Endothelial cell of umbilical vein (primary cell): ENCODE results near the gene GET4. TPM values are rescaled to one million over a fixed set of nuclear protein-coding genes. Genes with fewer than 3 reads are reported as not detected.

Experiments
- polyA plus RNA-seq, 4 experiments: library from polyadenylated mRNA; depleted of rRNA in 3 of 4; stranded (reverse) in 3 of 4; unstranded in 1 of 4; fragments of >200 nt; gene quantifications; 2 replicates each; pipeline versions ENCODE4 v1.2.1 to v1.2.3, GENCODE V29; 2011 to 2012; ENCODE audit warnings: missing spikeins in 1 of 4
- total RNA-seq: library from RNA; stranded (reverse); gene quantifications from 2 replicates; pipeline ENCODE4 v1.2.3, GENCODE V29; 2021

Gene GET4
- total and polyA plus RNA-seq, 2 donors (not counting 3 experiments of a cell fraction or from before 2014, with no cell fraction given) = 48.4 to 58.1 TPM

Other genes starting within 250 kb of the GET4 start
- gene DNAAF5, start 149.9 kb upstream of the GET4 start, total RNA-seq = 45.4 and 49.3 TPM in 2 replicates
- gene DNAAF5, start 149.9 kb upstream of the GET4 start, polyA plus RNA-seq = 65.5 and 81.8 TPM in 2 replicates
- 24.0 and 29.2 TPM in 2 replicates for gene PRKAR1B, start 149.3 kb upstream of the GET4 start, total RNA-seq
- gene PRKAR1B, start 149.3 kb upstream of the GET4 start, polyA plus RNA-seq = 15.0 and 15.4 TPM in 2 replicates
- 142 and 158 TPM in 2 replicates for gene SUN1, start 44.1 kb upstream of the GET4 start, total RNA-seq
- gene SUN1, start 44.1 kb upstream of the GET4 start, polyA plus RNA-seq = 347 and 410 TPM in 2 replicates
- gene ADAP1, start 78.1 kb downstream of the GET4 start, total RNA-seq = 0.46 and 0.49 TPM in 2 replicates
- gene ADAP1, start 78.1 kb downstream of the GET4 start, polyA plus RNA-seq = 0.58 and 0.76 TPM in 2 replicates
- 10.6 and 11.3 TPM in 2 replicates for gene COX19, start 99.0 kb downstream of the GET4 start, total RNA-seq
- 4.7 and 6.8 TPM in 2 replicates for gene COX19, start 99.0 kb downstream of the GET4 start, polyA plus RNA-seq
- not detected in 2 replicates for gene CYP2W1, start 106.6 kb downstream of the GET4 start, total RNA-seq
- not detected in 2 replicates for gene CYP2W1, start 106.6 kb downstream of the GET4 start, polyA plus RNA-seq
- 11.7 and 18.5 TPM in 2 replicates for gene GPR146, start 168.0 kb downstream of the GET4 start, total RNA-seq
- gene GPR146, start 168.0 kb downstream of the GET4 start, polyA plus RNA-seq = 44.8 and 76.6 TPM in 2 replicates
- 0.25 and 0.77 TPM in 2 replicates for gene GPER1, start 211.6 kb downstream of the GET4 start, total RNA-seq
- gene GPER1, start 211.6 kb downstream of the GET4 start, polyA plus RNA-seq = 2.3 and 3.1 TPM in 2 replicates